OCI-LY7 (cell line): ENCODE results near the gene VPS35.

ENCODE experiments used
- EZH2phosphoT487 ChIP-seq: fragments of 200-600 bp; sonication (generic); IDR thresholded peaks from 2 replicates; pipeline ENCODE4 v1.6.1; 2018; ENCODE audit warnings: low read depth, borderline replicate concordance, mild to moderate bottlenecking, mixed run types, antibody characterized with exemption, low read length, moderate library complexity, mixed read lengths
- TF ChIP-seq, protein P1 (sequence below): fragments of 200-600 bp; sonication (generic); conservative IDR thresholded peaks from 2 replicates; pipeline ENCODE4 v1.5.1; 2014; ENCODE audit warnings: mild to moderate bottlenecking, antibody characterized with exemption, low read length, moderate library complexity, mixed read lengths

DNA sequence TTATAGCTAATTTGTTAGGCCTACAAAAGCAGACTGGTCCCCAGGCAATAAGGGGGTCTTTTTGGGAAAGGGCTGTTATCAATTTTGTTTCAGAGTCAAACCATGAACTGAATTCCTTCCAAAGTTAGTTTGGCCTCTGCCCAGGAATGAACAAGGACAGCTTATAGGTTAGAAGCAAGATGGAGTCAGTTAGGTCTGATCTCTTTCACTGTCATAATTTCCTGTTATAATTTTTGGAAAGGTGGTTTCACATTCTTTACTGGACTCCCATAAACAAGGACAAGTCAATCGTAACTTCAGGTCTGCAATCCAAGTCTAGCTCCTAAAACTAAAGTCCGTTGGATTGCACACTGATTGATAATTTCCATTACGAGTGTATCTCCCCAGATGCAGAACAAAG lies 37.7 kb downstream of the VPS35 start:
- TF ChIP-seq, protein P1, sequence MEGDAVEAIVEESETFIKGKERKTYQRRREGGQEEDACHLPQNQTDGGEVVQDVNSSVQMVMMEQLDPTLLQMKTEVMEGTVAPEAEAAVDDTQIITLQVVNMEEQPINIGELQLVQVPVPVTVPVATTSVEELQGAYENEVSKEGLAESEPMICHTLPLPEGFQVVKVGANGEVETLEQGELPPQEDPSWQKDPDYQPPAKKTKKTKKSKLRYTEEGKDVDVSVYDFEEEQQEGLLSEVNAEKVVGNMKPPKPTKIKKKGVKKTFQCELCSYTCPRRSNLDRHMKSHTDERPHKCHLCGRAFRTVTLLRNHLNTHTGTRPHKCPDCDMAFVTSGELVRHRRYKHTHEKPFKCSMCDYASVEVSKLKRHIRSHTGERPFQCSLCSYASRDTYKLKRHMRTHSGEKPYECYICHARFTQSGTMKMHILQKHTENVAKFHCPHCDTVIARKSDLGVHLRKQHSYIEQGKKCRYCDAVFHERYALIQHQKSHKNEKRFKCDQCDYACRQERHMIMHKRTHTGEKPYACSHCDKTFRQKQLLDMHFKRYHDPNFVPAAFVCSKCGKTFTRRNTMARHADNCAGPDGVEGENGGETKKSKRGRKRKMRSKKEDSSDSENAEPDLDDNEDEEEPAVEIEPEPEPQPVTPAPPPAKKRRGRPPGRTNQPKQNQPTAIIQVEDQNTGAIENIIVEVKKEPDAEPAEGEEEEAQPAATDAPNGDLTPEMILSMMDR = no peak
- TF ChIP-seq EZH2phosphoT487 = no peak
